Breast epithelium (tissue), 3 donors: ENCODE results near the gene ERG28.

Experiments used
- POLR2AphosphoS5 ChIP-seq, 3 donors: sonication (generic); formaldehyde crosslinking; IDR thresholded peaks; one replicate each; pipeline ENCODE4 v1.6.1; 2017; ENCODE audit warnings: antibody characterized with exemption in 3 of 3
- TF ChIP-seq, protein P1 (sequence below), 3 donors: fragments of 450-650 bp; IDR thresholded peaks; one replicate each; pipeline ENCODE4 v1.5.1; 2016 to 2017; ENCODE audit warnings: antibody characterized with exemption in 3 of 3, mild to moderate bottlenecking in 3 of 3, moderate library complexity in 3 of 3

DNA sequence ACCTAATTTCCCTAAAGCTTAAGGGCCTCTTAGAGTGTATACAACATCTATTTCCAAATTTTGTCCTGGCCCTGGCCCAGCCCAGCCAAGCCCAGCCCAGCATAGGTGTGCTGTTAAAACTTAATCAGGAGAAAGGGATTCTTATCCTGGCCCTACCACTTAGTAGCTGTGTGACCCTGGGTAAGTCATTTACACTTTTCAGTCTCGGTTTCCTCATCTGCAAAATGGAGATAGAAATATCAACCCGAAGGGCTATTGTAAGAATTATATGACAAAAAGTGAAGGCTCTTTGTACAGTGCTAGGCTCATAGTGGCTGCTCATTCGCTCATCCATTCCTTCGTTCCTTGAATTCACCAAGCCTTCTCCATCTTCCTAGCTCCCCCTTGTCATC, 442 bp downstream of the ERG28 start:
- TF ChIP-seq, protein P1, sequence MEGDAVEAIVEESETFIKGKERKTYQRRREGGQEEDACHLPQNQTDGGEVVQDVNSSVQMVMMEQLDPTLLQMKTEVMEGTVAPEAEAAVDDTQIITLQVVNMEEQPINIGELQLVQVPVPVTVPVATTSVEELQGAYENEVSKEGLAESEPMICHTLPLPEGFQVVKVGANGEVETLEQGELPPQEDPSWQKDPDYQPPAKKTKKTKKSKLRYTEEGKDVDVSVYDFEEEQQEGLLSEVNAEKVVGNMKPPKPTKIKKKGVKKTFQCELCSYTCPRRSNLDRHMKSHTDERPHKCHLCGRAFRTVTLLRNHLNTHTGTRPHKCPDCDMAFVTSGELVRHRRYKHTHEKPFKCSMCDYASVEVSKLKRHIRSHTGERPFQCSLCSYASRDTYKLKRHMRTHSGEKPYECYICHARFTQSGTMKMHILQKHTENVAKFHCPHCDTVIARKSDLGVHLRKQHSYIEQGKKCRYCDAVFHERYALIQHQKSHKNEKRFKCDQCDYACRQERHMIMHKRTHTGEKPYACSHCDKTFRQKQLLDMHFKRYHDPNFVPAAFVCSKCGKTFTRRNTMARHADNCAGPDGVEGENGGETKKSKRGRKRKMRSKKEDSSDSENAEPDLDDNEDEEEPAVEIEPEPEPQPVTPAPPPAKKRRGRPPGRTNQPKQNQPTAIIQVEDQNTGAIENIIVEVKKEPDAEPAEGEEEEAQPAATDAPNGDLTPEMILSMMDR (IDR thresholded peaks at IDR 0.05) = no peak
- no peak for TF ChIP-seq POLR2AphosphoS5 (IDR thresholded peaks at IDR 0.05)
